Astrocyte (in vitro differentiated cells and primary cell): ENCODE results near the gene GRB2. TPM values are rescaled to one million over a fixed set of nuclear protein-coding genes. Genes with fewer than 3 reads are reported as not detected.

Source experiments
- DNase-seq: peaks from one replicate; pipeline ENCODE4 v3.0.0-alpha.2; 2010; ENCODE audit warnings: low read depth
- FAIRE-seq: peaks from 2 replicates; lab custom pipeline; 2011; peaks lifted over from hg19 to GRCh38; lab: Jason Lieb, UNC
- H2AFZ ChIP-seq: 2 replicates; pipeline ENCODE4 v1.6.0; 2012; ENCODE audit warnings: low read depth, low read length, inconsistent platforms
- H3K27ac ChIP-seq: 2 replicates; pipeline ENCODE4 v1.5.1; 2011; ENCODE audit warnings: low read depth, low read length, inconsistent platforms
- H3K27me3 ChIP-seq: 2 replicates; pipeline ENCODE4 v1.6.0; 2011; ENCODE audit warnings: low read length, inconsistent platforms; ENCODE audit not compliant: insufficient read depth
- H3K36me3 ChIP-seq: 2 replicates; pipeline ENCODE4 v1.5.1; 2011; ENCODE audit warnings: low read length, inconsistent platforms; ENCODE audit not compliant: insufficient read depth
- H3K4me1 ChIP-seq: 2 replicates; pipeline ENCODE4 v1.5.1; 2011; ENCODE audit warnings: low read length, inconsistent platforms; ENCODE audit not compliant: insufficient read depth
- H3K4me2 ChIP-seq: 2 replicates; pipeline ENCODE4 v1.6.0; 2012; ENCODE audit warnings: low read length, inconsistent platforms
- H3K4me3 ChIP-seq: 2 replicates; pipeline ENCODE4 v1.5.1; 2011; ENCODE audit warnings: low read depth, mild to moderate bottlenecking, low read length, inconsistent platforms; ENCODE audit not compliant: insufficient read depth
- H3K79me2 ChIP-seq: 2 replicates; pipeline ENCODE4 v1.6.0; 2012; ENCODE audit warnings: mild to moderate bottlenecking, low read length, inconsistent platforms; ENCODE audit not compliant: insufficient read depth
- H3K9ac ChIP-seq: 2 replicates; pipeline ENCODE4 v1.6.0; 2012; ENCODE audit warnings: mild to moderate bottlenecking, low read length, inconsistent platforms
- H3K9me3 ChIP-seq: 2 replicates; pipeline ENCODE4 v1.5.1; 2012; ENCODE audit warnings: low read depth, mild to moderate bottlenecking, low read length, inconsistent platforms; ENCODE audit not compliant: insufficient read depth
- H4K20me1 ChIP-seq: 2 replicates; pipeline ENCODE4 v1.6.0; 2012; ENCODE audit warnings: low read length, inconsistent platforms; ENCODE audit not compliant: insufficient read depth
- H3K27ac Mint-ChIP-seq: one replicate; pipeline ENCODE4 v1.8.0; 2021; ENCODE audit warnings: mild to moderate bottlenecking, mixed read lengths; ENCODE audit not compliant: unreplicated experiment
- H3K27me3 Mint-ChIP-seq: one replicate; pipeline ENCODE4 v1.8.0; 2021; ENCODE audit warnings: low read depth, mixed read lengths; ENCODE audit not compliant: unreplicated experiment
- H3K36me3 Mint-ChIP-seq: one replicate; pipeline ENCODE4 v1.8.0; 2021; ENCODE audit warnings: low read depth, mixed read lengths; ENCODE audit not compliant: unreplicated experiment
- H3K4me1 Mint-ChIP-seq: one replicate; pipeline ENCODE4 v1.8.0; 2021; ENCODE audit warnings: low read depth, mixed read lengths; ENCODE audit not compliant: unreplicated experiment
- H3K4me3 Mint-ChIP-seq: one replicate; pipeline ENCODE4 v1.8.0; 2021; ENCODE audit warnings: mild to moderate bottlenecking, moderate library complexity, mixed read lengths; ENCODE audit not compliant: unreplicated experiment
- H3K9me3 Mint-ChIP-seq: one replicate; pipeline ENCODE4 v1.8.0; 2021; ENCODE audit warnings: mild to moderate bottlenecking, mixed read lengths; ENCODE audit not compliant: unreplicated experiment
- CTCF ChIP-seq: IDR thresholded peaks from 2 replicates; pipeline ENCODE4 v1.5.1; 2011; ENCODE audit warnings: low read depth, mild to moderate bottlenecking, inconsistent platforms, low read length, moderate library complexity; ENCODE audit not compliant: insufficient read depth
- EZH2 ChIP-seq: IDR thresholded peaks from 2 replicates; pipeline ENCODE4 v1.6.1; 2012; ENCODE audit warnings: mild to moderate bottlenecking, low read length, inconsistent platforms; ENCODE audit not compliant: insufficient read depth
- total RNA-seq: library from RNA; stranded (reverse); gene quantifications from 2 replicates; pipeline ENCODE4 v1.2.1, GENCODE V29; 2021

Gene GRB2
- total RNA-seq, 1 donor from 2014 or later, result 168 TPM

- Histone ChIP-seq H3K4me2 (no peak overlapping the region), H3K27me3 (no peaks in the 10 kb centered on the region), H3K9ac (no peak overlapping the region), H3K79me2 (no peaks in the 10 kb centered on the region), H3K4me3 (no peak overlapping the region), H3K36me3 (no peaks in the 10 kb centered on the region), H3K9me3 (no peaks in the 10 kb centered on the region), H4K20me1 (no peaks in the 10 kb centered on the region), H3K27ac (no peak overlapping the region), H3K4me1 (no peaks in the 10 kb centered on the region), H2AFZ (no peak overlapping the region)
- FAIRE-seq, result no peak
- H3K9me3 Mint-ChIP-seq, result no peaks in the 10 kb centered on the region
- no peaks in the 10 kb centered on the region for H3K4me1 Mint-ChIP-seq
- DNase-seq, result no peak
- H3K4me3 Mint-ChIP-seq, result no peak overlapping the region
- no peaks in the 10 kb centered on the region for H3K27me3 Mint-ChIP-seq
- TF ChIP-seq CTCF (no peak), EZH2 (no peak)
- H3K36me3 Mint-ChIP-seq, result peaks cover 9% of the 10 kb centered on the region
- H3K27ac Mint-ChIP-seq, result no peak overlapping the region
These were observed 103.8 kb downstream of the GRB2 start for GRCh38 chr17:75301502-75302206.

- H3K4me3 Mint-ChIP-seq, result no peak overlapping the region
- no peaks in the 10 kb centered on the region for H3K4me1 ChIP-seq
- no peak overlapping the region for H3K4me2 ChIP-seq
- DNase-seq, result no peak
- H3K9ac ChIP-seq, result no peak overlapping the region
- no peaks in the 10 kb centered on the region for H3K79me2 ChIP-seq
- H2AFZ ChIP-seq, result no peak overlapping the region
- H3K27ac Mint-ChIP-seq, result no peak overlapping the region
- no peaks in the 10 kb centered on the region for H3K9me3 Mint-ChIP-seq
- peaks cover 7% of the 10 kb centered on the region for H3K36me3 Mint-ChIP-seq
- H3K9me3 ChIP-seq, result no peaks in the 10 kb centered on the region
- H3K27me3 Mint-ChIP-seq, result no peaks in the 10 kb centered on the region
- no peak overlapping the region for H3K4me3 ChIP-seq
- H3K27ac ChIP-seq, result no peak overlapping the region
- no peak for TF ChIP-seq EZH2
- no peak for TF ChIP-seq CTCF
- H3K27me3 ChIP-seq, result no peaks in the 10 kb centered on the region
- H3K36me3 ChIP-seq, result no peaks in the 10 kb centered on the region
- no peaks in the 10 kb centered on the region for H4K20me1 ChIP-seq
- no peaks in the 10 kb centered on the region for H3K4me1 Mint-ChIP-seq
- FAIRE-seq, result no peak
These were observed 104.4 kb downstream of the GRB2 start for GRCh38 chr17:75301049-75301448.

GRCh38 chr17:75300280-75300679 is 105.2 kb downstream of the GRB2 start:
- Histone ChIP-seq H3K4me3 (no peak overlapping the region), H3K9ac (no peak overlapping the region), H3K4me2 (no peak overlapping the region), H3K79me2 (no peaks in the 10 kb centered on the region), H3K36me3 (no peaks in the 10 kb centered on the region), H3K9me3 (no peaks in the 10 kb centered on the region), H4K20me1 (no peaks in the 10 kb centered on the region), H3K27me3 (no peaks in the 10 kb centered on the region), H3K4me1 (no peaks in the 10 kb centered on the region), H2AFZ (no peak overlapping the region), H3K27ac (no peak overlapping the region)
- Mint-ChIP-seq H3K4me3 (no peak overlapping the region), H3K4me1 (no peaks in the 10 kb centered on the region), H3K36me3 (peaks cover 6% of the 10 kb centered on the region), H3K27ac (no peak overlapping the region), H3K9me3 (no peaks in the 10 kb centered on the region), H3K27me3 (no peaks in the 10 kb centered on the region)
- no peak for TF ChIP-seq EZH2
- no peak for TF ChIP-seq CTCF
- FAIRE-seq (no peak), DNase-seq (no peak)
